ENCODE results near the gene BNIP1.

DNA sequence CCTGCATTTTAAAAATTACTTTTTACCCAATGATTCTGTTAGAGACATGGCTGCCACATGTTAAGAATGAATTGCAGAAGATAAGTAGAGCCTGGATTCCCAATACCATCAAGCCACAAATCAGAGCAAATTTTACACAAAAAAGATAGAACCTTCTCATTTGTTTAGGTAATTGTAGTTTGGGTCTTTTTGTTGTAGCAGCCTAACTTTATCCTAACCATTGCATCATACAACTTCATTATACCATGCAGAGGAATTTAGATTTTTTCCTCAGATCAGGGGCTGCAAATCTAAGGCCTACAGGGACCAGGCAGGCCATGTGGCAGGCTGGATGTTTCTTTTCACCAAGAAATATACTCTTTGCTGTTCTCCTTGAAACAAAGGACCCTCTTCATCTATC is 56.0 kb downstream of the BNIP1 start:
- TF ChIP-seq CTCF (IDR thresholded peaks at IDR 0.05; ENCODE audit: low read depth, low read length, poor library complexity, severe bottlenecking) (no peak), EZH2phosphoT487 (IDR thresholded peaks at IDR 0.05; ENCODE audit: borderline replicate concordance, low read length) (no peak)
